Measurements from ENCODE around the gene THSD4. TPM values are rescaled to one million over a fixed set of nuclear protein-coding genes. Genes with fewer than 3 reads are reported as not detected.

Gene THSD4
- total RNA-seq, 2 experiments from 2014 or later: not detected

DNA sequence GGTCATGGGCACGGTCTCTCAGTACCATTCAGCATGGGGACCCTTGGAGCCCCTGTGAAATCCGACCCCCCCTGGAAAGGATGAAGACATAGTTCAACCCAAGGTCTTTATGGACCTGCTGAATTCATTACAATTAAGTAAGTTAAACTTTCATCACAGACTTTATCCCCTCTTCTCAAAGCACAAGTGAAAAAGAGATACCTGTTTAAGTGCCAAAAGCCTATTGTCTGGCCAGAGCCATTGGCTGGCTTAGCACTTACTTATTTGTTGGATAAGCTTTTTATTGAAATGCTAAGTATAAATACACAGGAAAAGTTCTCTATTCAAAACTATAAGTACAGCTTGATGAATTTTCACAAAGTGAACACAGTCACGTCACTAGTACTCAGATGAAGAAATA lies 566.7 kb downstream of the THSD4 start:
- CTCF ChIA-PET: no interaction called here

DNA sequence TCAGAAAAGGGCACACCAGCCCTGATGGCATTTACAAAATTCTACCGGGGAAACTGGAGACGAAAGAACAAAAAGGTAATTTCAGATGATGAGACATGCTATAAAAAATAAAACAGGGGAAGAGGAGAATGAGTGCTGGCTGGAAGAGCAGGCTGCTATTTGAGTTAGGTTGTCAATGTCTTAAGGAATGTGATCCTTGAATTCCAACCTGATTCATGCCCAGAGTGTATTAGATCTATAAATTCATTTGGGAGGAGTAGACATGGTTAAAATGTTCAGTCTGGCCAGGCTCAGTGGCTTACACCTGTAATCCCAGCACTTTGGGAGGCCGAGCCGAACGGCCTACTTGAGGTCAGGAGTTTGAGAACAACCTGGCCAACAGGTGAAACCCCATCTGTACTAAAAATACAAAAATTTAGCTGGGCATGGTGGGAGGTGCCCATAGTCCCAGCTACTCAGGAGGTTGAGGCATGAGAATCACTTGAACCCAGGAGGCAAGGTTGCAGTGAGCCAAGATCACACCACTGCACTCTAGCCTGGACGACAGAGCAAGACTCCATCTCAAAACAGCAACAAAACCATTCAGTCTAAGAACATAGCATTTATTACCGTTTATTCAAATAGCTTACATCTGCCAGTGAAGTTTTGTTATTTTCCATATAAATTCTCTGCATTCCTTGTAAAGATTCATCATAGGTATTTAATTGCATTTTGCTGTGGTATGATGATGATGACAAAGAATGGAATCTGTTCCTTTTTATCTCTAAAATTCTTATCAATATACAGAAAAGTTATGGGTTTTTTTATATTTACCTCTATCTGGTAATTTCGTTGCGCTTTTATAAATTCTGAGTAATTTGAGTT lies 568.4 kb downstream of the THSD4 start:
- ChIA-PET CTCF (no interaction called here), POLR2A (no interaction called here)

More for the DNA sequence above, 566.7 kb downstream of the THSD4 start:
- POLR2A ChIA-PET: interaction anchor here (0.6 kb wide), 1 partner anchor 818 kb away, joined by 6 read pairs; no protein-coding TSS in a partner anchor

DNA sequence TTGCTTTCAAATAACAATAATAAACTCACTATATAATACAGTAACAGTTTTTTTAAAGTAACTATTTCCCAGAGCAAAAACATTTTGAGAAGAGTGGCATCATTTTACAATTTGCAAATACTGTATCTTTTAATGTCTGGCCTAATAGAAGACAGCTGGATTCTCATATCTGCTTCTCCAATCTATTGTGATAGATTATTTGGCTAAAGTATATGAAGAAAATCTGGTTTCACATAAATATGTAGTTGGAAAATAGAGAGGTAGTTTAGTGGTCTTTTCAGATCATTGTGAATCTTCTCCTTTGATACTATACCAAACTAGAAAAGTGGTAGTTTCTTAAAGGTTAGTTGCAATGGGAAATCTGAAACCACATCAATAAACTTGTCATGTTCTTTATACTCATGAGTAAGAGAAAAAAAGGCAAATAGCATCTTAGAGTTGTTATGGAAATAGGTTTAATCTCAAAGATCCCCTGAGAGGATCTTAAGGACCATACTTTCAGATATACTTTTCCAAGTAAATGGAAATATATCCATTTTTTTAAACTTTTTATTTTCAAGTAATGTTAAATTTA lies 570.2 kb downstream of the THSD4 start:
- ChIA-PET CTCF (no interaction called here), POLR2A (no interaction called here)

DNA sequence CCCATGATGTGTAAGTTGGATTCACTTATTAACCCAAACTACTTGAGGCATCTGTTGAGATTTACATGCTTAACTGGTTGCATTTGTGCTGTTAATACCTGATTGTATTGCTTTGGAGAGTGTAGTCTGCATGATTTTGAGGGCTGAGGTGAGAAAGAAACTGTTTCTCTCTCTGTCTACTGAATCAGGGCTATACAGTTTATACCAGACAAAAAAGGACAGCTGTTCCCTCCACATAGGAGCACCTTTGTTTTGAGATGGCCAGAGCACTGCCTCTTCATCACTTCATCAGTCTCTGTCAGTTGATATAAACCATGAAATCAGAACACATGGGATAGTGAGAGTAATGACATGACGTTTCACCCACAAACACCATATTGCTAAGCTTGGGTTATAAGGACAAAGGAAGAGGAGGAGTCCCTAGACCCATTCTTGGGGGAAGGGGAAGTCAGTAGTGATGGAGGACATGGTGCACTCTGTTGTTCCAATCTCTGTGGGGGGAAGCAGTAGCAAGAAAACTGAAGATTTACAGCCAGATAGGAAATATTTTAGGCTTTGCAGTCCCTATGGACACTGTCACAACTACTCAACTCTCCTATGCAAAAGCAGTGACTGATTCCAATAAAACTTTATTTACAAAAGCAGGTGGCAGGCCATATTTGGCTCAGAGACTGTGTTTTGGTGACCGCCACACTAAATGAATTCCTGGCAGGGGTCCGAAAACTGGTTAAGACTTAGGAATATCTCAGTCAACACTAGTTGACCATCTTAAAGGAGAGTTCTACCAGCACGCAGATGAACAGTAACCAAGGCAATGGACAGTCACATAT lies 571.2 kb downstream of the THSD4 start:
- CTCF ChIA-PET: no interaction called here

DNA sequence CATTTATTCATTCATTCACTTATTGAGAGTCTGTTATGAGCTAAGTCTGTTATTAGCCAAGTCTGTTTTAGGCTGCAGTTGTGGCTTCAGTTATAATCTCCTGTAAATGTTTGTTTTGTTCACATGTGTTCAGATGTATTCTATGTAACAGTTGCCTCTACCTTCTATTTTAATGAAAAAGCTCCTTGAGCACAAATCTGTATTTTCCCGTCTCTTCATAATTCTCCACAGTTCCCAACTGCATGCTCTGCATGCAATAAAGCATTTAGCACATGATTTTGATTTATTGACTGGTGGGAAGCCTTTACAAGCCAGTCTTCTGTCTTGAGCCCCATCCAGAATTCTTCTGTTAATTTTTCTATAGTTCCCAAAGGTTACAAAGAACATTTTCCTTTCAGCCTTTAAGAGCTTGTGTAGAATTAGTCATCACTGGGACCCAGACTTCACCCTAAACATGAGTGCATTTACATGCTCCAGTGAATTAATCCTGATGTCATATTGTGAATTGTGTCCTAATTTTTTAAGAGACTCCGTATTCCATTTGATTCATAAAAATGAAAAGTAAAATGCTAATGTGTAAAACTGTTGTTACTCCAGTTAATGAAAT lies 572.7 kb downstream of the THSD4 start:
- ChIA-PET CTCF (no interaction called here), POLR2A (no interaction called here)

More for the DNA sequence above, 571.2 kb downstream of the THSD4 start:
- POLR2A ChIA-PET: no interaction called here

DNA sequence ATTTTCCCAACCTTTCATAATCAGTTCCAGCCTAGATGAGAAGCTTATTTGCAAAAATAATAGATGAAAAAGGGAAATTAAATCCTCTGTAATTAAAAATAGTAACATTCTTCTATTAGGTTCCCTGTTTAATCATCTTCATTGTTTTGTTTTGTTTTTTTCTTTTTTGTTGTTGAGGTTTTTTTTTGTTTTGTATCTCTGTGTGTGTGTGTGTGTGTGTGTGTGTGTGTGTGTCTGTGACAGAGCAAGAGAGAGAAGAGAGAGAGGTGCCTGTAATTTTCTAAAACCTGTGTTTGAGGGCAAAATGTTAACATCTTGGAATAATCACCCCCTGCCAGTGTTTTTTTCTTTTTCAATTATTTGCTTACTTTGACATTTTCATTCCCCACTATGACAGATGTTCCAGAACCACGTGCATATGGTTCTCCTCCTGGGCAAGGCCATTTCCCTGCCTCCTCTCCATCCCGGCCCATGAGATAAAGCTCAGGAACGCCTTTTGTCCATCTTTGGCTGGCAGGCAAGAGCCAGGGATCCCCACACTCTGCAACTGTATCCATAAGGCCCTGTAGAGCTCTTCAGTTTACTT lies 573.3 kb downstream of the THSD4 start:
- ChIA-PET CTCF (no interaction called here), POLR2A (no interaction called here)

DNA sequence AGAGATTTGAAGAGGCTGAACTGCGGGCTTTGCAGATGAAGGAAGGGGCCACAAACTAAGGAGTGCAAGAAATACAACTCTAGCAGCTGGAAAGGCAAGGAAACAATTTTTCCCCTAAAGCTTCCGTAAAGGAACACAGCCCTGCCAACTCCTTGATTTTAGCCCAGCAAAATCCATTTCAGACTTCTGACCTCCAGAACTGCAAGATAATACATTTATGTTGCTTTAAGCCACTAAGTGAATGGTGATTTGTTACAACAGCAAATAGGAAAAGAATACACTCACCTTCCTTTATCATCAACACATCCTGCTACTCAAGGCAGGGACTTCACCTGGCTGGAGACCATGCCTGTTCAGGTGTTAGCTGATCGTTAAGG lies 575.8 kb downstream of the THSD4 start:
- ChIA-PET CTCF (no interaction called here), POLR2A (no interaction called here)

DNA sequence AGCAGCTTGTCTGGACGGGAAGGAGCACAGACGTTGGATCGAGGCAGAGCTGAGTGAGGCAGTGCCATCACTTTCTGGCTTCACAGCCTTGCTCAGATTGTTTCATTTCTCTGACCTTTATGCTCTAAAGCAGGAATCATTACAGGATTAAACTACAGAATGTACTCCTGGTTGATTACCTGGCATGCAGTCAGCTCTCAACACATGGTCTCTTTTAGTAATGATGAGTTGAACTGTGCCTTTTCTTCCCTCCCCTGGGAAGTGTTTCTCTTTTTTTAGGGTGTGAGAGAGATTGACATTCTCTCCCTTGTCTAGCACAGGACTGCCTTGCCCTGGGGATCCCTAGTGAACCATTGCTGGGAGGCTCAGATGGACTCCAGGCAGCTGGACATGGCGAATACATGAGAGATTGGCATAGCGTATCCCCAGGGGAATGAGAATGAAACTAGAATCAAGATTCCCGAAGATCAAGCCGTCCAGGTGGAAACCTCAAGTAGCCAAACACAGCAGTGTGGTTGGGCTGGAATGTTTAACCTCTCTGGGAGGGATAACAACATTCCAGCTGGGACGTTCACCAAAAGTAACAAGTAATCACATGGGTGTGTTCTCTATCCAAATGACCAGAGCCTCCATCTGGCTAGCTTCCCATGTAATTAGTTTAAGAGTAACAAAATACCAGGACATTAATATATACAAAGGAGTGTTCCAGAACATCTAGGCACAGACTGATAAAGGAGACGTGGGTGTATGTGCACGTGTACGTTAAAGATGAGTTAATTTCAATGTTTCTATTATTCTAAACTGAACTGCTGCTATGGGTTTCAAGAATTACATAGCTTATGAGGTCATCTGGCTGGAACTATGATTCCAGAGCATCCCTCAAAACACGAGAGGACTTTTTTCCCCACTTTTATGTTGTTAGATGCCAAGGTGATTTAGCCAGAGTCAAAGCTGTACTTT lies 576.5 kb downstream of the THSD4 start:
- ChIA-PET POLR2A (no interaction called here), CTCF (no interaction called here)

DNA sequence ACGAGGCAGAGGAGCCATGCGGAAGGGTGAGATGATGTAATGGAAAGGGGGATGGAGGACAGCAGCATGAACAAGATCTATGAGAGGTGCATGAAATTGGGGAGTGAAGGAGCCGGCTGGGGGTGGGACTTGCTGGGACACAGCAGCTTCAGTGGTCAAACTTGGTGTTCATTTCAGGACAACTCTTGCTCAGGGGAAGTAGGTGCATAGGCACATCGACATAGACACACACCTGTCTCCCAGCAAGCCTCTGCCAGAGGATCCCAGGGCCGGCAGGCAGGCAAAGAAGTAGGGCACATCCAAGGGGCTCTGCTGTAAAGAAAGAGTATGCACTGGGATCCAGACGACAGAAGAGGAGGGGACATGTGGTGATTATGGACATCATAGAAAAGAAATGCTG lies 582.0 kb downstream of the THSD4 start:
- ChIA-PET CTCF (no interaction called here), POLR2A (no interaction called here)

DNA sequence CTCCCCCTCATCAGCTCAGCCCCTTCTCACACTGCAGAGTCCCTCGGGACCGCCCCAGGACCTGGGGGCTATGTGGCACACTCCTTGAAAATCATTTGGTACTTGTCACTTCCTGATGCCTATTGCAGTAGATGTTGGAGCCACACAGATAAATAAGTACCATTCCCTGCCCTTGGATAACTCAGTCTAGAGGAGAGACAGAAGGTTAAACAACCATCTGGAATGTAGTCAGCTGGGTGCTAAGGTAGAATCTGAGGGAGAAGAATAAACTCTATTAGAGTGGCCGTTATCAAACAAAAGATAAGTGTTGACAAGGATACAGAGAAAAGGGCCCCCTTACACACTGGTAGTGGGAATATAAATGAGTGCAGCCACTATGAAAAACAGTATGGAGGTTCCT lies 582.8 kb downstream of the THSD4 start:
- CTCF ChIA-PET: no interaction called here
- POLR2A ChIA-PET: no interaction called here

DNA sequence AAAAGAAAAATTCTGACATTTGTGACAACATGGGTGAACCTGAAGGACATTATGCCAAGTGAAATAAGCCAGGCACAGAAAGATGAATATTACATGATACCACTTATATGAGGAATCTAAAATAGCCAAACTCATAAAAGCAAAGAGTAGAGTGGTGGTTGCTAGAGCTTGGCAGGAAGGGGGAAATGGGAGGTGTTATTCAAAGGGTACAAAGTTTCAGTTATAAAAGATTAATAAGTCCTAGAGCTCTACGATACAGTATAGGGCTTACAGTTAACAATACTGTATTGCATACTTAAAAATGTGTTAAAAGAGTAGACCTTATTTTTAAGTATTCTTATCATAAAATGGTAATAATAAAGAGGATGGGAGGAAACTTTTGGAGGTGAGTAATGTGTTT lies 583.5 kb downstream of the THSD4 start:
- CTCF ChIA-PET: no interaction called here
- POLR2A ChIA-PET: no interaction called here

DNA sequence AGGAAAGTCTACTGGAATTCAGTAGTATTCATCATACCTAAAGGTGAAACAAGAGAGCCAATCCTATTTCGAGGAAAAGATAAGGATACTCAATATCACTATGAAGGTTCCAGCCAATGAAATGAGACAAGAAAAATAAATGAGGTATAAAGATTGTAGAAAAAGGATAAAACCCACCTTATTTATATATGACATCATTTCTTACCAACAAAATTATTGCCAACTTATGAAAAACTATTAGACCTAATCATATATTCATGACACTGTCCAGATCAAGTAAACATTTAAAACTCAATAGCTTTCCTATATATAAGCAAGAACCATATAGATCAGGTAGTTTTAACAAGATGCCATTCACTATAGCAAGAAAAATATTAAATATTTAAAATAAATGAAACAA lies 584.7 kb downstream of the THSD4 start:
- CTCF ChIA-PET: no interaction called here
- POLR2A ChIA-PET: no interaction called here

DNA sequence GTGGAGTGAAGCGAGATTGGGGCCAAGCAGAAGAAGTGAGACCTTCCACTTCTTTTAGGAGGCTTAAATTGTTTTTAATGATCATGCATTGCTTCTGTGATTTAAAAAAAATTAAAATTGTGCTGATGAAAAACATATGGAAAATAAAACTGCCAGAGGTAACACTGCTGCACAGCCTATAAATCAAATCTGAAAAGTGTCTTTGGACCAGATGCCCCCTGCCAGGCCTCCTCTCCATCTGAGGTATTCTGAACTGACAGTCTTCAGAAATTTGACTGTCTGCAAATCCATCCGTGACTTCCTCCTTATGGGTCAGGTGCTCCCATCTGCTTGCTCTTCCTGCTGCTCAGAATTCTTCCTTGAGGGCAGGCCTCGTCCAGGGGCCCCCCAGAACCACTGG lies 586.5 kb downstream of the THSD4 start:
- ChIA-PET CTCF (no interaction called here), POLR2A (no interaction called here)

DNA sequence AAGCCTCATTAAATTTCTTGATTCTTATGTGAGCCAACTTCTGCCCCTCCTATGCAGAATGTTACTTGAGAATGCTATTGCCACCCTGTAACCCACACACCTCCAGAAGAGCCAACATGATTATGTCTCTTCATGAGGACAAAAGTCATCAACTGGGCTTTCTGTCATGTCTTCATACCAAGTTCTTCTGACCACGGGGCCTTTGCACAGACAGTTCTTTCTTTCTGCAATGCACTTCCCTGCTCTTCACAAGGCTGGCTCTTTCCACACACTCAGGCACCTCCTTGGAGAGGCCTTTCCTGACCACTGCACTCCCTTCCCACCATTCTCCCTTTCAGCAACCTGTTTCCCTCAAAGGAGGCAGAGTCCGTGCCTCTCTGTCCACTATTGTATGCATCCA lies 587.2 kb downstream of the THSD4 start:
- CTCF ChIA-PET: no interaction called here
- POLR2A ChIA-PET: no interaction called here

DNA sequence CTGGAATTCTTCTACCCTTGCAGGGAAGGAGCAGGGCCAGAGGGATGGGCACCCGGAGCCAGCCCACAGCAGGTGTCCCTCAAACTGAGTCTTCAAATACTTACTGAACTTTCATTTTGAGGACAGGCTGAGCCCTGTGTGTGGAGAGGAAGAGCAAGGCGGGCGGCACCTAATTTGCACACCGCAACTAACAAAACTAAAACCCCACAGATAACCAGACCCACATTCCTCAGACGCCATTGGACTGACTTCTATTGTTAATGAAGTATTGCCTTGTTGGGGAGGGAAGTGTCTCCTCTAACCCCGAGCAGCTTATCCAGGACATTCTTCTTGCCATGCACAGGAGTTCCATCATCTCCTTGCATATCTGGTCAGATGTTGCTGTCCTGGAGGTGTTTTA lies 589.9 kb downstream of the THSD4 start:
- ChIA-PET POLR2A (no interaction called here), CTCF (no interaction called here)

DNA sequence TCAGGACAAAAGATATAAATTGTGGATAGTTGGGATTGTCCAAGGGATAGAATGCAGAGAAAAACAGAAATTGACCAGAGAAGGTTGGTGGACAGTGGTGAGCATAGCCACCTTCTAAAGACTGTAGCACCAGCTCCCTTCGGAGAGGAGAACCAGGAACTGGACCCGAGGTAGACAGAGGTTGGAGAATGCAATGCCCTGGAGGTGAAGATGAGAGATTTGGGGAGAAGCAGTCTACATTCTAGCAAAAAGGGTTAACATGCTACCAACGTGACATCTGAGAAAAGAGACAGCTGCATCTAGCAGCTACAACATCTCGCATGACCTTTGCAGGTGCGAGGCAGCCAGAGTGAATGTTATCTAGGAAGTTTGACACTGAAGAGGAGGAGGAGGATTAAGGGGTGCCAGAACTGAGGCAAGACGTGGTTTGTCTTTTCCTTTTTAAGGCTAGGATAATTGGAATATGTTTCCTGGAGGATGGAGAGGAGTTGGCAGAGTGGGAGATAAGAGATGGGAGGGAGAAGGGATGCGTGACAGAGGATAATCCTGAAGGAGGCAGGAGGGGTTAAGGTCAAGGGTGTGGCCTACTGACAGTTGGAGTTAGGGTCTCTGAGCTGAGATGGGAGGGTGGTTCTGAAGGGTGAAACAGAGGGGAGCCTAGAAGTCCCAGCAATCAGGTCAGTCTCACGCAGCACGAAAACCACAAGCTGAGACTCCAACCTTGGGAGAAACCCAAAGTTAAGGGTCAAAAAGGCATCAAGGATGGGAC lies 591.4 kb downstream of the THSD4 start:
- POLR2A ChIA-PET: no interaction called here
- CTCF ChIA-PET: no interaction called here

DNA sequence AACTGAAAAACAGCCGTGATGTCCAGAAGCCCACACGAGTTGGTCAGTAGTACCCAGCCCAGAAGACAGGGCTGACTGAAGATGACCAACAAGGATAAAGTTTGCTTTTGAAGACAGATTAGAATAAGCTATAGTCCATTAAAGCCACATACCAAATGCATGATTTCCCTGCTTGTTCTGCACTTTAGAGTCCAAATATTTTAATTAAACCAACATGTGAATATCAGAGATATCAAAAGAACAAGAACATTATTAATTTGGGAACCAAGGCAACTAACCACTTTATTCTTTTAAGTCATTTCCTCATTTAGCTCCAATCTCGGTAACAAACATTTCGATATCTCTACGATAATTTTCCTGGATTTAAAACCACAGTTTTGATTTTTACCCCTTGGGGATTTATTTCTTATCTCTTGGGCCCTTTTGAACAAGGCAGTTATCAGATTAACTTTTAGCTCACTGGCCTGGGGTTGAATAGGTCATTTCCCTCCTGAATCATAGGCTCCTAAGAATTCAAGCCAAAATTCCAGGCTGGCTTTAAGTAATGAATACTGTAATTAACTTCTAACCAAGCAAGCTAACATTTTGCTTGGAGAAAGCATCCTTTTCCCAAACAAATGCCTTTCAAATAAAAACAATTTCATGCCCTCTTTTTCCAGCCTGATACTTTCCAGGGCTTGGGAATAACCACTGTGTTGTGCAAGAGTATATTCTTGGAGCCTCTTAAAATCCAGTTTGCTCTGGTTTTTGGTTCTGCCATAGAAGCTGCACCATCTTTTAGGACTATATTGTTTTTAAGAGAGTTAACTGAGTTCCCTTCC lies 592.2 kb downstream of the THSD4 start:
- CTCF ChIA-PET: no interaction called here
- POLR2A ChIA-PET: no interaction called here

DNA sequence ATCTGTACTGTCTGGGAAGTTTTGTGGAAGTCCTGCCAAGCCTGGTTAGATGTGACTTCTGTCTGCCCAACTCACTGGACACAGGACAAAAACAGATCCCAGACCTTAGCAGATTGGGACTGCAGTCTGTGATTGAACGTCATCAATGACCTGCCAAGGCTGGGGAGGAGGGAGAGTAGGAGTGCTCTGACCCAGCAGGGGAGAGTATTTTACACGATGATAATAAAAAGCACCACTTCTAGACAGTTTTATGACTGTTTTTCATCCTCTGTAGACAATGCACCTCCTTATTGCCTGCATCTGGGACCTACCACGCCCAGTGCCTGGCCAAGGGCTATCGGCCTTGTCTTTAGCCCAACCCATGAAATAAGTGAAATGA lies 592.8 kb downstream of the THSD4 start:
- ChIA-PET CTCF (no interaction called here), POLR2A (no interaction called here)

Measured in activated CD8-positive, alpha-beta memory T cell treated with anti-CD3 and anti-CD28 coated beads for 36 hours (primary cell).